Colonic mucosa (tissue), 4 donors: ENCODE measurements around the gene ABCG1. TPM values are rescaled to one million over a fixed set of nuclear protein-coding genes. Genes with fewer than 3 reads are reported as not detected.

ENCODE experiments used
- DNase-seq: peaks from one replicate; pipeline ENCODE4 v3.0.0-alpha.2; 2020
- H3K27ac ChIP-seq: fragments of 200-600 bp; one replicate; pipeline ENCODE4 v1.8.0; 2021
- H3K27me3 ChIP-seq: fragments of 200-600 bp; one replicate; pipeline ENCODE4 v1.8.0; 2021
- H3K36me3 ChIP-seq: fragments of 200-600 bp; one replicate; pipeline ENCODE4 v1.8.0; 2021
- H3K4me1 ChIP-seq: fragments of 200-600 bp; one replicate; pipeline ENCODE4 v1.8.0; 2021; ENCODE audit warnings: mild to moderate bottlenecking
- H3K4me3 ChIP-seq: fragments of 200-600 bp; one replicate; pipeline ENCODE4 v1.8.0; 2021
- H3K9ac ChIP-seq, 2 donors: one replicate each; pipeline ENCODE4 v1.7.0; 2013; ENCODE audit warnings: control low read depth in 2 of 2, low read depth in 2 of 2, low read length in 2 of 2
- H3K9me3 ChIP-seq: fragments of 200-600 bp; one replicate; pipeline ENCODE4 v1.8.0; 2021
- intact Hi-C: fragments of 100-400 bp; cut with DNase I; formaldehyde crosslinking; loops from one replicate; pipeline ENCODE4 v1.14.1; 2022
- total RNA-seq, 2 donors: library from RNA; stranded (reverse); fragmentation: NEBNext Ultra II Directional in 1 of 2; extraction: Animal tissue kit (Norgen Biotek cat#: 25700) in 1 of 2; gene quantifications; one replicate each; pipeline ENCODE4 v1.2.1, GENCODE V29; 2021
- TF ChIP-seq, protein P1 (sequence below): fragments of 200-600 bp; IDR thresholded peaks from one replicate; pipeline ENCODE4 v1.8.0; 2022; ENCODE audit warnings: antibody characterized with exemption, mild to moderate bottlenecking
- donor health status: healthy.
- donor health status: DM: no; HTN: no; CAD: no.
- donor health status: DM: no; HTN: no; CAD: no.

The ABCG1 gene
- total RNA-seq, 2 donors from 2014 or later, result 13.8 to 60.0 TPM

DNA sequence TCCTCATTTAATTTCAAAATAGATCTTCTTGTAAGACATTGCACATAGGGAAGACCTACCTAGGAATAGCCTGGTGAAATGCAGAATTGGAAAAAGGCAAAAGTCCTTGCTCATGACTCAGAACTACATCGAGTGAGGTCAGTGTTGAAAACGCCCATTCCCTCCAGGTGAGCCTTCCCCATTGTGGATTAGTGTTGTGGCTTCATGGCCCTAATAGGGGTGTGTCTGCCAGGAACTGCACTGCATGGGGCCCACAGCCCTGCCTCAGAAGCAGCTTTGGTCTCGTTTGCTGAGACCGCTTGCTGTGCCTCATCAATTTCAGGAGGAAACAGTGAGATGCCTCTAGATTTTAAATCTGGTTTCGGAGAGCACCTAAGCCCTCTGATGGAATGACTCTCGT is 79.3 kb downstream of the ABCG1 start:
- no peaks in the 10 kb centered on the region for H3K27me3 ChIP-seq
- intact Hi-C loops, result no loop called here
- no peak overlapping the region for H3K27ac ChIP-seq
- H3K9me3 ChIP-seq, result no peaks in the 10 kb centered on the region
- no peak overlapping the region for H3K9ac ChIP-seq
- H3K4me3 ChIP-seq, result no peak overlapping the region
- H3K4me1 ChIP-seq, result no peaks in the 10 kb centered on the region
- TF ChIP-seq, protein P1, sequence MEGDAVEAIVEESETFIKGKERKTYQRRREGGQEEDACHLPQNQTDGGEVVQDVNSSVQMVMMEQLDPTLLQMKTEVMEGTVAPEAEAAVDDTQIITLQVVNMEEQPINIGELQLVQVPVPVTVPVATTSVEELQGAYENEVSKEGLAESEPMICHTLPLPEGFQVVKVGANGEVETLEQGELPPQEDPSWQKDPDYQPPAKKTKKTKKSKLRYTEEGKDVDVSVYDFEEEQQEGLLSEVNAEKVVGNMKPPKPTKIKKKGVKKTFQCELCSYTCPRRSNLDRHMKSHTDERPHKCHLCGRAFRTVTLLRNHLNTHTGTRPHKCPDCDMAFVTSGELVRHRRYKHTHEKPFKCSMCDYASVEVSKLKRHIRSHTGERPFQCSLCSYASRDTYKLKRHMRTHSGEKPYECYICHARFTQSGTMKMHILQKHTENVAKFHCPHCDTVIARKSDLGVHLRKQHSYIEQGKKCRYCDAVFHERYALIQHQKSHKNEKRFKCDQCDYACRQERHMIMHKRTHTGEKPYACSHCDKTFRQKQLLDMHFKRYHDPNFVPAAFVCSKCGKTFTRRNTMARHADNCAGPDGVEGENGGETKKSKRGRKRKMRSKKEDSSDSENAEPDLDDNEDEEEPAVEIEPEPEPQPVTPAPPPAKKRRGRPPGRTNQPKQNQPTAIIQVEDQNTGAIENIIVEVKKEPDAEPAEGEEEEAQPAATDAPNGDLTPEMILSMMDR, result no peak
- H3K36me3 ChIP-seq, result no peaks in the 10 kb centered on the region
- no peak for DNase-seq

DNA sequence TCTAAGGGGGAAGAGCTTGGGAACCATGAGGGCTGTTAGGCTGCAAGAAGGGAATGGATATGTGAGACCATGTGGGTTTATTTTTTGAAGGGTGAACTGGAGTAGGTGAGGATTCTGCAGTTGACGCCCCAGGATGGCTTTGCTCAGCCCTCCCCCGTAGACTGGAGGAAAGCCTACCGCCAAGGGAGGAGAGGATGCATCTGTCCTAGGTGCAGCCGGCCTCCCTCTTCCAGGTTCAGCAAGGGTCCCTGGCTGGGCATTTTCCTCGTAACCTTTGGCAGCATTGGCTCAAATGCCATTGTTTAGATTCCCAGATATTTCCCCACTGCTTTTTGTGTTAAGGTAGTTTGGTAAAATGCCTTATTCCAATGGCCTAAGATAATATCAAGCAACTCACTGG is 79.7 kb downstream of the ABCG1 start:
- no peak for DNase-seq
- no peaks in the 10 kb centered on the region for H3K9me3 ChIP-seq
- H3K4me3 ChIP-seq, result no peak overlapping the region
- intact Hi-C loops, result no loop called here
- H3K9ac ChIP-seq, result no peak overlapping the region
- TF ChIP-seq, protein P1, result no peak
- H3K36me3 ChIP-seq, result no peaks in the 10 kb centered on the region
- no peaks in the 10 kb centered on the region for H3K4me1 ChIP-seq
- H3K27ac ChIP-seq, result no peak overlapping the region
- H3K27me3 ChIP-seq, result no peaks in the 10 kb centered on the region

DNA sequence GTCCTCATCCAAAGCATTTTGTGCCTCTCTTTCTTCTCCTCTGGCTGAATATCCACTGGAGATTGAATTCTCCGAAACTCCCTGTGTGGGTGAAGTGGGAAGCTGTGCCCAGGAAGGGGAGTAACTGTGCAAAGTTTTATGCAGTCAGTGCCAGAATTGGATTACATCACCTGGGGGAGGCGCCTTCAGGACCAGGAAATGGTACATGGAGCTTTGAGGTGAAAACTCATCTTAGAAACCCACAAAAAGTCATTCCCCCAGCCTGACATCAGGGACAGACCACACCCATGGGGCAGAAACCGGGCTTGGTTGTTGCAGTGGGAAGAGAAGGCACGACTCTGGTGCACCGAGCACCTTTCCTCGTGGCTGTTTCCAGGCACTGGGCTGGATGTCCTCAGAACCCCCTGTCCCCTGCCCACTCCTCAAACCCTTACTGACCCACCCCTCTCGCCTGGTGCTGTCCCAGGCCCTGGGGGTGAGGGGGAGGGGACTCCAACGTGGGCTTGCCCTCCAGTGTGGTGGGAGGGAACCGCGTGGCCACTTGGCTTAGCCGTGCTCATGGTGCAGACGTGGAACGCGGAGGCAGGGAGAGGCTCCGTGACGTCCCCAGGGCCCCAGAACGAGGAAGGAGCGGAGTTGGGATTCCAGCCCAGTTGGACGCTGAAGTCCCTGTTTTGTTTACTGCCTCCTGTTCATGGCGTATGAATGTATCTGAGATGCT is 80.5 kb downstream of the ABCG1 start:
- intact Hi-C loops, result no loop called here
- peak; percentile 72 for DNase-seq

DNA sequence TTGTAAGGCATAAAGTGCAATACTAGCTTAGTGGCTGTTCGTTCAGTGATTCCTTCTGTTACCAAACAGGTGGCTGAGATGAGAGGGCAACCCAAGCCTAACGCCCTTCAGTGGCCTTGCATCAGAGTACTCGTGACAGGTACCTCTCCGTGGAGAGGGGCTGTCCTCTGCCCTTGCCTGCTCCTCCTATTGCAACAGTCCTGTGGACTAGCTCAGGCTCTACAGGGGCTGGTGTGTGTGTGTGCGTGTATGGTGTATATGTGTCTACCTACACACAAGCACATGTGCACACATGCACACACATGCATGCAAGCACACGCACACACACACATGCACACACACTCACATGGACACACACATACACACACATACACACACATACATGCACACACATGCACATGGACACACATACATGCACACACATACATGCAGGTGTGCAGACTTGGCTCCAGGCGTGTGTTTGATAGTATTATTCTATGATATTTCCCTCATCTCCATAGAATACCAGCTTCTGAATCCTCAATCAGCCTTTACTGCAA is 81.2 kb downstream of the ABCG1 start:
- no peaks in the 10 kb centered on the region for H3K27me3 ChIP-seq
- no peak overlapping the region for H3K27ac ChIP-seq
- no peaks in the 10 kb centered on the region for H3K4me1 ChIP-seq
- no peak overlapping the region for H3K4me3 ChIP-seq
- no peak for DNase-seq
- TF ChIP-seq, protein P1, result no peak
- H3K36me3 ChIP-seq, result no peaks in the 10 kb centered on the region
- intact Hi-C loops, result no loop called here
- H3K9me3 ChIP-seq, result no peaks in the 10 kb centered on the region
- H3K9ac ChIP-seq, result no peak overlapping the region

More for the DNA sequence above, 80.5 kb downstream of the ABCG1 start:
- Histone ChIP-seq H3K9me3 (no peaks in the 10 kb centered on the region), H3K4me1 (no peaks in the 10 kb centered on the region), H3K27me3 (no peaks in the 10 kb centered on the region), H3K9ac (no peak overlapping the region), H3K36me3 (no peaks in the 10 kb centered on the region), H3K27ac (no peak overlapping the region), H3K4me3 (no peak overlapping the region)
- TF ChIP-seq, protein P1, result no peak

DNA sequence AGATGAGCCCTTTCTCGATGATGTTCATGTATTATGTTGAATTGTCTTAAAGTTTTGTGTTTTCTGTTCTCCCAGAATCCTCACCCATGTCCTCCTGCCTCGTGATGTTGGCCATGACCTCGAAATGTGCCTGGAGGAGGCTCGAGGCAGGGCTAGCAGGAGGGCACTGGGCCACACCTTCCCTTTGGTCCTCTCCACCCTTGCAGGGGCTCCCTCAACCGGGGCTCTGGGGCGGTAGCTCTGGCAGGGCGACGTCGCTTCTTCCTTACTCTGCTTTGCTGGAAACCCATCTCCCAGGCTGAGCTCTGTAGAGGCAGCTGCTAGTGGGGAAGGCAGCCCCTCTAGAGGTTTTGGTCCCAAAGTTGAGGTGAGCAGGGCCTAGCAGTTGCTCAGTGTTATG is 82.0 kb downstream of the ABCG1 start:
- H3K36me3 ChIP-seq, result no peaks in the 10 kb centered on the region
- no peak overlapping the region for H3K4me3 ChIP-seq
- H3K4me1 ChIP-seq, result no peaks in the 10 kb centered on the region
- intact Hi-C loops, result no loop called here
- TF ChIP-seq, protein P1, result no peak
- H3K27ac ChIP-seq, result no peak overlapping the region
- no peaks in the 10 kb centered on the region for H3K27me3 ChIP-seq
- DNase-seq, result no peak
- no peak overlapping the region for H3K9ac ChIP-seq
- H3K9me3 ChIP-seq, result no peaks in the 10 kb centered on the region
